Sigmoid colon (tissue), 4 donors: Measurements from ENCODE around the gene SORCS2.

ENCODE experiments used
- CTCF ChIP-seq, 4 experiments: fragments of 450-650 bp in 3 of 4; fragments of 200-600 bp in 1 of 4; IDR thresholded peaks; one replicate each; pipeline ENCODE4 v1.5.1; 2016 to 2019; ENCODE audit warnings: antibody characterized with exemption in 4 of 4, mild to moderate bottlenecking in 3 of 4, moderate library complexity in 2 of 4
- EP300 ChIP-seq, 4 donors: sonication (generic); formaldehyde crosslinking; IDR thresholded peaks; one replicate each; pipeline ENCODE4 v1.6.1; 2017; ENCODE audit warnings: antibody characterized with exemption in 4 of 4
- POLR2A ChIP-seq, 2 donors: fragments of 450-650 bp; IDR thresholded peaks; one replicate each; pipeline ENCODE4 v1.6.1; 2016; ENCODE audit warnings: antibody characterized with exemption in 2 of 2, mild to moderate bottlenecking in 2 of 2, moderate library complexity in 2 of 2
- POLR2AphosphoS5 ChIP-seq, 4 donors: sonication (generic); formaldehyde crosslinking; IDR thresholded peaks; one replicate each; pipeline ENCODE4 v1.6.1; 2017; ENCODE audit warnings: antibody characterized with exemption in 4 of 4

GRCh38 chr4:7195546-7196287 is 3.4 kb downstream of the SORCS2 start:
- TF ChIP-seq POLR2A (IDR thresholded peaks at IDR 0.05), result no peak
- TF ChIP-seq CTCF (IDR thresholded peaks at IDR 0.05), result no peak
- no peak for TF ChIP-seq POLR2AphosphoS5 (IDR thresholded peaks at IDR 0.05)
- TF ChIP-seq EP300 (IDR thresholded peaks at IDR 0.05), result no peak
